Gastroesophageal sphincter (tissue), 3 donors: Measurements from ENCODE around the gene DCTN3.

Experiments
- POLR2A ChIP-seq, 2 donors: fragments of 450-650 bp; IDR thresholded peaks; one replicate each; pipeline ENCODE4 v1.6.1; 2017; ENCODE audit warnings: antibody characterized with exemption in 2 of 2, mild to moderate bottlenecking in 2 of 2, moderate library complexity in 1 of 2
- TF ChIP-seq, protein P1 (sequence below), 4 experiments: fragments of 200-600 bp in 2 of 4; fragments of 450-650 bp in 2 of 4; sonication (generic) in 1 of 4; IDR thresholded peaks; one replicate each; pipeline ENCODE4 v1.5.1; 2017 to 2019; ENCODE audit warnings: antibody characterized with exemption in 4 of 4, mild to moderate bottlenecking in 2 of 4, moderate library complexity in 2 of 4

DNA sequence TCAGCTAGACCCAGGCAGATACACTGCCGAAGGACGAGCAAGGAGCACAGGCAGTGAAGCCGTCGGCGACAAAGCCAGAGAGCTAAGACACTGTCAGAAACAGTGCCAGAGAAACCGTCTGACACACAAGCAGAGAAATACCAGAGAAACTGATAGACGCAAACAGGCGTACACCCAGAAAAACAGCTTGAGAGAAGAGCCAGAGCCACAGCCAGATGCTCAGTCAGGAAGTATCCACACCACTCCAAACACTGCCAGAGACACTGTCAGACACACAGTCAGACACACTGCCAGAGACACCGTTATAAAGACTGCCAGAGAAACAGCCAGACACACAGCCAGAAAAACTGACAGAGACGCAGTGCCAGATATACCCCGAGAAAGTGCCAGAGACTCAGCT is 49.9 kb downstream of the DCTN3 start:
- TF ChIP-seq, protein P1, sequence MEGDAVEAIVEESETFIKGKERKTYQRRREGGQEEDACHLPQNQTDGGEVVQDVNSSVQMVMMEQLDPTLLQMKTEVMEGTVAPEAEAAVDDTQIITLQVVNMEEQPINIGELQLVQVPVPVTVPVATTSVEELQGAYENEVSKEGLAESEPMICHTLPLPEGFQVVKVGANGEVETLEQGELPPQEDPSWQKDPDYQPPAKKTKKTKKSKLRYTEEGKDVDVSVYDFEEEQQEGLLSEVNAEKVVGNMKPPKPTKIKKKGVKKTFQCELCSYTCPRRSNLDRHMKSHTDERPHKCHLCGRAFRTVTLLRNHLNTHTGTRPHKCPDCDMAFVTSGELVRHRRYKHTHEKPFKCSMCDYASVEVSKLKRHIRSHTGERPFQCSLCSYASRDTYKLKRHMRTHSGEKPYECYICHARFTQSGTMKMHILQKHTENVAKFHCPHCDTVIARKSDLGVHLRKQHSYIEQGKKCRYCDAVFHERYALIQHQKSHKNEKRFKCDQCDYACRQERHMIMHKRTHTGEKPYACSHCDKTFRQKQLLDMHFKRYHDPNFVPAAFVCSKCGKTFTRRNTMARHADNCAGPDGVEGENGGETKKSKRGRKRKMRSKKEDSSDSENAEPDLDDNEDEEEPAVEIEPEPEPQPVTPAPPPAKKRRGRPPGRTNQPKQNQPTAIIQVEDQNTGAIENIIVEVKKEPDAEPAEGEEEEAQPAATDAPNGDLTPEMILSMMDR (IDR thresholded peaks at IDR 0.05) = no peak
- TF ChIP-seq POLR2A (IDR thresholded peaks at IDR 0.05) = no peak
